Measurements from ENCODE around the gene MACROD2.

The MACROD2 gene

DNA sequence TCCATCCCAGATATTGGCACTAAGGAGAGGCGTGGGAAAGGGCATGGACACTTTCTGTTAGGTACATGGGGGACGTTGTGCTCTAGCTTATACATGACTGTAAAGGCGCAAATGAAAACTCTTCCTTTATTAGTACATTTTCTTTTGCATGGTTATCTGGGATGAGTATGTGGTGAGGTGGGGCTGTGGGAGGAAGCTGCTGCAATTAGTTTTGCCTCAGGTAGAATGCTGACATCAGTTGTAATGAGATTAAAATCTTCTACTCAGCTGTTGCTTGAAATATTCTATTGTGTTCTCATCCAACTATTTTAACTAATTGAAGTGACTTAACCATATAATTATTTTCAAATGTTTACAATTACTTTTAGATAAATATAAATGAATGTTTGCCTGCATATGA is 560.4 kb downstream of the MACROD2 start:
- no peak for DNase-seq

DNA sequence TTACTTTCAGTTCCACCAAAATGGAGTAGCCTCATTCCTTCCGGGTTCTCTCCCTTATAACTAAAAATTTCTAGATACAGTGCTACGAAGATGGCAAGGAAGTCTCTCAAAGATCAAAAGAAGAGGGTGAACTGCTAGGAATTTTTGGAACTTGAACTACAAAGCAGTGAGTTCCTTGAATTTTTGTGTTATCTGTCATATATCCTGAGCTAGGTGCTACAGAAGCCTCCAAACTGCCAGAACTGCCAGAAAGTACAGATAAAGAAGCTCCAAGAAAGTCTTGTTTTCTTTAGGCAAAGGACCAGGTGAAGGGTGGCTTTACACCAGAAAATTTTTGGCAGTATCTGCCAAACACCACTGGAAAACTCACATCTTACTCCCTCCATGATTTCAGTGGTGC is 560.9 kb downstream of the MACROD2 start:
- no peak for DNase-seq

DNA sequence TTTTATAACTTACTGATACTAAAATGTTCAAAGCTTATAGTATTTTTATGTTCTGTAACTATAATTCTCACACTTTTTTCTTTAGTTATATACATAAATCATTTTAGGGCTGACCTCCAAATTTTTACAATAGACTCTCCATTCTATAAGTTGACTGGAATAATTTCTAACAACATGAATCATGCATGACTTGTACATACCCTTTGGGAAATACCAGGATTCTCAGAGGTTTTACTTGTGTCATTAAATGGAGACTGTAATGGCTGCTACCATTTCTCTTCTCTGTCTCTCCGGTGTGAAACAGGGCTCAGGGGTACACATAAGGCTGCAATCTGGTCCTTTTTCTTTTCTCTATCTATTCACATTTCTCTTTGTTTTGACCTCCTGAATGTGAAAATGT is 564.3 kb downstream of the MACROD2 start:
- DNase-seq: no peak

DNA sequence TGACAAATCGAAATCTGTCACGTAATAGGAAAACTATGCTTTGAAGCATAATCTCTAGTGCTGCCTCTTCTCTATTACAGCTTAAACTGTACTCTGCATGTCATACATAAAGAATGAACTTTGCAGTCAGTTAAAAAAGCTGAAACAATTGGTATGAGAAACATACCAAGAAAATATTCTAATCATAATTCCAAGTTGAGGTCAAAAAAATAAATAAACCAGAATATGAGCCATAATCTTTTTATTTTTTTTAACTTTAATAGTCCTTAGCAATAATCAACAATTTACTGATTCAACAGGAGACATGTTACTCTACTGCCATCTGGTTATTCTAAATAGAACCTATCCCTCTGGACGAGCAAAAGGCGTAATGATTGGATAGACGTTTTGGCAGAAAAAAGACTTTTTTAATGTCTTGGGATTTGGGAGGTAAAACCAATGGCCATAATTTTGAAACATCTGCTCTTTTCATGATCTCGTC is 566.5 kb downstream of the MACROD2 start:
- DNase-seq: no peak

DNA sequence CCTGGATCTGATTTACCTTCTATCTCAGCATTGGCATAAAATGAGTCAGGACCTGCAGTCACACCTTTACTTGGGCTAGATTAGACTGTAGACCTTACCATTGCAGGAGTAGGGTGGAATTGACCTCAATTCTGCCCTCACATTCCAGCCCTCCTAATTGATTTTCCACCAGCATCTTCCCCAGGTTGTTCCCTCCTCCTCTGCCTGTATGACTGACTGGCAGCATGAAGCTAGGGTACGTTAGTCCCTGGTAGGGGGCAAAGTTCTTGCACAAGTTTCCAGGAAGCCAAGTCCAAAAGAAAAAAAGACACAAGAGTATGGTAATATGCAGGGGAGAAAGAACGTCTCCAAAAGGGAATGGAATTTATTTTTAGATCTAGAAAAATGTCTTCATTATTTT is 567.7 kb downstream of the MACROD2 start:
- DNase-seq: no peak

DNA sequence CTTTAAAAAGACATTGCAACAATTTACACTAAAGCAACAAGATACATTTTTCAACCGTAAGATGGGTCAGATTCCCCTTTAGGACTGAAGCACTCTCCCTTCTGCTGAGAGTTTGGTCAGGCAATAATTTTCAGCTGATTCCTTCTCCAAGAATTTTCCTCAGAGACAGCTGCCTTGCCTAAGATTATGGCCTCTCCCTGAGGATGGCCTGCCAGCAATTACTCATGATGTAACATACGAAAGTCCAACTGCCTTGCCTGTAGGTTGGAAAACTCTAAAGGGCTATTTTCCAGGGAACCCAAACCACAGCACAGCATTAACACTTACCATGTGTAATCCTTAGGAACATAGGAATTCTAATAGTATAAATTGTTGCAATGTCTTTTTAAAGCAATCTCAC is 571.2 kb downstream of the MACROD2 start:
- no peak for DNase-seq

DNA sequence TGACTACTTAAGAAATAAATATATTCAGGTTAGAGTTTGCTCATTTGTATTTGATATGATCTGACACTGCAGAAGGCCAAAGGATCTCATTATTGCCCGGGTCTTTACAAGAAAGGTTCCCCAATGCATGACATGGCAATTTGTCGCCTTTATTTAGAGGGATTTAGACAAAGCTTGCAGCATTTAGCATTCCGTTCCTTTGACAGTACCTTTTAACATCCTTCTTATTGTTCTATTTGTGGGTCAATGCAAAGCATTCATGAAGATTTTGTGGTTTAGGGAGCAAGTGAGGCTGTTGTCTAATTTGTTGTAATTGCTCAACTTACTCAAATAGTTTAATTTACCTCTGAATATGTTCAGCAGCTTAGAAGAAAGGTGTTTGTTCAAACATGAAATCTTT is 572.9 kb downstream of the MACROD2 start:
- DNase-seq: no peak

DNA sequence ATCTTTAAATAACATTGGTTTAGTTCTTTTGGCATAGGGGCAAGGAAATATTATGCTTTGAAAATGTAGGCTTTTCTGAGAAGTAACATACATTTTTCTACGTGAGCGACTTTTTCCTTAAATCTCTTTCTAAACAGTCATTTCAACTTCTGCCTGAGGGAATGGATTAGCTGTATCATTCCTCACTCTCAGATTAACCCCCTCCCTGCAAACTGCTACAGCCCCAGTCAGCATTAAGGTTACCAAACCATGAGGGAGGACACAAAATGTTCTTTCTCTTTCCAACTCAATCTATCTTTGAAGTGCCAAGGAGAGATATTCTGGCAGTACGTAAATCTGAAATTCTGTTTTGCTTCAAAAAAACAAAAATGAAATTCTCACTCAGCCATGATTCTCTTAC is 573.4 kb downstream of the MACROD2 start:
- no peak for DNase-seq

DNA sequence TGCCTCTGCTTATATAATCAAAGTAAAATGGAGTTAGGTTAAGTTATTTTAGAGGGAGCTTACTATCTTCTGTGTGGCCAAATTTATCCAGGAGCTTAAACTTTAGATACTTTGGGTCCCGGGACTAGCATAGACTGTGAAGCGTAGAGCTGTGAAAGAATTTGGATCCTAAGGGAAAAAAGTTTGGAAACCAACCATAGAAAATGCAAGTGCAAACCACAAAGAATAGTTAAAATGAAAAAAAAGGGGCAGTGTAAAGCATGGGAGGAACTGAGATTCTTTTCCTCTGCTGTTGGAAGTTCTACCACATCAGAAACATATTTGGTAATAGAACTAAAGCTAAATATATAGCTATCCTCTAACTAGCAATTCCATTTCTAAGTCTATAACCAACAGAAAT is 574.3 kb downstream of the MACROD2 start:
- DNase-seq: no peak

DNA sequence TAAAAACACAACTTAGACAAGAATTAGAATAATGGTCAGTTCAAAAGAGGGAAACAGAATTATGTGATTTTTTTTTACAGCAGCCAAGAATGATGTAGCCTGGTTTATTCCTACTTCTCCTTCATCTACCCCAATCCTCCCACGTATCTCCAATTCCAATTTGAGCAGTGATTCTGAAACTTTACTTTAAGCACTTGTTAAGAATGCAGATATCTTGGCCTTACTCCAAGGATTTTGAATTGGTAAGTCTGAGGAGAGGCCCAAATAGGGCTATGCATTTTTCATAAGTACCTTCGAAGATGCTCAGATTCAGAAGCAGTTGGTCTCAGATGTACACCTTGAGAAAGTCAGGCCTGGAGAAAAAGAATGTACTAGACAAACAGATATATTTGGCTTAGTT is 575.5 kb downstream of the MACROD2 start:
- no peak for DNase-seq

DNA sequence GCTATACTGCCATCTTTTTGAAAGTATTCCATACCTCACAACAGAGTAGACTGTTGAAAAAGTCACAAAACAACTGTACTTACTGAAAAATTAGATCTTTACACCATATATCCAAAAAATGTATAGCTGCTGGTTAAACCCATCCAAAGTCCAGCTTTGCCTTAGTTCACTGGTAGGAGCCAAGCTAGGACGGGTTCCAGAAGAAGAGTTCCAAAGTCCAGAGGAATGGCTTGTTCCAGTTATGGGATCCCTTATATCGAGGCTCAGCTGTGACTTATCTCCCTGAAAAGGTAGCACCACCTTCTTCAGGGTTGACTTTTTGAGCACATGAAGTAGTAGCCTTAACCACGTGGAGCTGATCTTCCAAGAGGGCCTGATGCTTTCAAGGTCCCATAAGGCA is 578.4 kb downstream of the MACROD2 start:
- no peak for DNase-seq

DNA sequence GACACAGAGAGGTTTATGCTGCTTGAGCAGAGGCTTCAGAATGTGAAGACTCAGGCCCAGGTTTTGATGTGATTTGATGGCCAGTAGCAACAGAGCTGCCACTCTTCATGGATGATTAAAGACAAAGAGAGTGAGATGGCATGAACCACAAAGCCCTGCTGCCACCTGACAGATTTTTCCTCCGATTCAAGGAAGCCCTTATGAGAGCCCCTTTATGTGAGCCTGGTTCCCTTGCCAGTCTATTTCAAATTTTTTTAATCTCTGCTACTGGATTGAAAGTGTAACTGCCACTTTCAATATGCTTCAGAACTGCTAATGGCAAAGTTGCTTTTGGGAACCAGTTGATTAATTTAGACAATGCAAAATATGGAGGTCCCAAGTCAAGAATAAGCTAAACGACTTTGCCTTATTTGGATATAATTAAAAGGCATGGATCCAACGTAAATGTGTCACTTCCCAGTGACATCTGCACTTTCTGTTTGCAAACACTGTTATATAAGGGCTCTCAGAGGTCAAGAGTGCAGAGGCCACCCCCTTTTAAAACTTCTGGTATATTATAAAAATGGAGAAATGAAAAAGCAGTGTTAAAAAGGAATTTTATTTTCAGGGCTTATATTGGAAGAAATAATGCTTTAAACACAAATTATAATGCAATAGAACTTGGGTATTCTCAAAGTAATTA is 581.0 kb downstream of the MACROD2 start:
- no peak for DNase-seq

DNA sequence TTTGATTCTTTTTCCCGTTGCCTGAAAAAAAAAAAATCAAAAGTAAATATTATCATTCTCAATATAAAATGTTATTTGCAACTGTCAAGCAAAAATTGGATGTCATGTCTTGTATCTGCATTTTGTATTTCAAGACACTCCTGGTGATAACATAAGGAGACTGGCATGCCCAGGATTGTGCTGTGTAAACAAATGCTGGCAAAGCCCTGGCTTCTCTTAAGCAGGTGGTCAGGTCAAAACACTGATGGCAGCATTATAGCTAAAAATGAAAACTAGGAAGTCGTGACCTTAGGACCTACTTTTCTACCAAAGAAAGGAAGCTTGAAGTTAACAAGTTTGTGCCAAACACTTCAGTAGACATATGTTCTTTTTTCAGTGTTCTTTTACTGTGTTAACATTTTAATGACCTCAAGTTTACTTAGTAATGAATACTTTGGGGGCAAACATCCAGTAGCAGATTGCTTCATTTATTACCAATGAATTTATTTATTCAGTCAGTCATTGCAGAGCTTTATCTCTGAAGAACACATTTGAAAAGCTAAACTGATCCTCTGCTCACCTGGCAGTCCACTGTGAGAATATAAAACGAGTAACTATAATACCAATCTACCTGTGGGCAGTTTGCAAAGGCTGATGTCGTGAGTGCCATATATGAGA is 585.2 kb downstream of the MACROD2 start:
- DNase-seq: peak; percentile 86

DNA sequence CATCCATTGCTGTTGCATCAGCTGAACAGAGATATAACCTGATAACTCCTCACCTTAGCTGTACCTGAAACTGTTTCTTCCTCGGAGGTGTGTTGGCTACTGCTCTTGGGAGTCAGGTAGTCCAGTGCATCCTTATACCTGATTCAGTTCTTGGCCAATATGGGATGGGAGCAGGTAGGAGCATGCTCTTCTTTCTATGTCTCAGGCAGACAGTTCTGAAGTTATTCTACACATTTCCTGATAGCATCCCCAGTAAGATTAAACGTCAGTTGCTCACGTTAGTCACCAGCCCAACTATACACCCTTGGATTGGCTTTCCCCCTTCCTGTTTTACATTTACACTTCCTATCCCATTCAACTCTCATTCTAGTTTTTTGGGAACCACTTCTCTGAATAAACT is 586.4 kb downstream of the MACROD2 start:
- no peak for DNase-seq

DNA sequence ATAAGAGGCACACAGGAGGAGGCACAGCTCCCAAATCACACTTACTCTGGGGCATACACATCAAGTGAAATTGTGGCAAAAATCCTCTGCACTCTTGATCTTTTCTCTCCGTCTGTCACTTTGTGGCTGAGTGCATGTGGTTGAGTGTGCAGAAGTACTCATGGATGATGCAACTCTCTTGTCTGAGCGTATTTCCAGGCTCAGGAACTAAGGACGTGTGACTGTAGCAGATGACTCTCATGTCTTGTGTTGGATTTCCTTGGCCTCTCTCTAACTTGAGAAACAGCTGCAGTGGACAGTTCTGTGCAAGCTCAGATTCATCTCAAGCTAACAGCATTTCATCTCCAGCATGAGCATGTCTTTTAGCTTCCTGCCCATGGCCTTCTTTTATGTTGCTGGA is 587.5 kb downstream of the MACROD2 start:
- no peak for DNase-seq

DNA sequence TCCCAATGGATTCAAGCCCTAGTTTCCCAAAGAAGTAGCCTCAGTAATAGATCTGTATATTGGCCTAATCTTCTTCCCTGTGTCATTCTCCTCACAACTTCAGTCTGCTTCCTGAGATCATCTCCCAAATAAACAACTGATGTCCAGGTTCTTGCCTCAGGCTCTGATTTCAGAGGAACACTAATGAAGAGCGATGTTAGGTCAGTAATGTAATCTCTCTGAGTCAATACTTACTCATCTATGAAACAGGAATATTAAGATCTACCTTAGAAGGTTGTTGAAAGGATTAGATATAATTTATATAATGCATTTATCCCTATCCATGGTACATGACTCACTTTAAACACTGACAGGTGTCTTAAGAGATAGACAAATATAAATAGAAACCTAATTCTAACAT is 588.1 kb downstream of the MACROD2 start:
- DNase-seq: peak; percentile 86

DNA sequence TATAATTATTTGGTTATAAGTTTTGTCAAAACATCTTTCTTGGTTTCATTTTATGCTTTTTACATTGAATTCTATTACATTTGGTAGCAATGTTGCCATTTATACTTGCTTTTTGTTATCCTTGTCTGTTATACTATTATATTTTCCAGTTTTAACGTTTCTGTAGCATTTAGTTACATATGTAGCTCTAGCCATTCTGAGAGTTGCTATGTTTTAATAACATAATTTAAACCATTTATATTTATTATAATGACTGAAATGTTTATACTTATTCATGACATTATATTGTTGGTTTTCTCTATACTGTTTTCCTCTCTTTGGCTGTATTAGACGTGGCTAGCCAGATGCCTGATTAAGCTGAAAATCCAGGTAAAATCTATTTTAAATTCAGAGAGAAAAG is 594.1 kb downstream of the MACROD2 start:
- DNase-seq: no peak

DNA sequence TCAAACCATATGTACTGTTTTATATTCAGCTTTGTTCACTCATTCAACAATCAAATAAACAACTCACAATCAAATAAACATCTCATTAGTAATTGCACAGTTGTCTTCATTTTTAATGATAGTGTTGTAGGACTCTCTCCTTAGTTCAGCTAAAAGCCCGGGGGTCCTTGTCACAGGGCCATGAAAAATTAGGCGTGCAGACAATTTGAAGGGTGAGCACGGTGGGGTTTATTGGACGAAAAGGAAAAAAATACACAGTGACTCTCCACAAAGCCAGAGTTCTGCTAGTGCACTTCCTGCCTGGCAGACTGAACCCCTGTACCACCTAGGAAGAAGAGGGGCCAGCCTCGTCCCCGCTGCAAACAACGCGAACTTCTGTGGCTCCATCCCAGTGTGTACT is 599.7 kb downstream of the MACROD2 start:
- DNase-seq: no peak

DNA sequence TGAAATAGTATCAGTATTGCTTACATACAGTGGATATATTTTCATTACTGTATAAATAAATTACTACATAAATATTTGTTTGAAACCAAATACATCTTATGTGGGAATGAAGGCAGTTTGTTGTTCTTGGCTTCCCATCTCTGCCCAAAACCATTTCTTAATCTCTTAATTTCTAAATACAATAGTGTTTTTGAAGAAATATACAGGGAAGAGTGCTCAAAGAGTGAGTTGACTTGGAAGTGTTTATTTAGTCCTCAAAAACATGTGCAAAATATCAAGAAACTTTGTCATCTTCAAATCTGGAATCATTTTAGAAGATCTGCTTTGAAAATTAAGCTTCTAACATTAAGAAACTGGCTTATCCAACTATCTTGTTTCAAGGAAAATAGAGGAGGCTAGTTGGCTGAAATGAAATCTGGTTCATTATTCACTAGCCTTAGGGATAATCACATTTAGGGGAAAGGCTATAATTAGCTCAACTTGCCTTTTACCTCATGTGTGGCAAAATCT is 601.9 kb downstream of the MACROD2 start:
- DNase-seq: no peak

DNA sequence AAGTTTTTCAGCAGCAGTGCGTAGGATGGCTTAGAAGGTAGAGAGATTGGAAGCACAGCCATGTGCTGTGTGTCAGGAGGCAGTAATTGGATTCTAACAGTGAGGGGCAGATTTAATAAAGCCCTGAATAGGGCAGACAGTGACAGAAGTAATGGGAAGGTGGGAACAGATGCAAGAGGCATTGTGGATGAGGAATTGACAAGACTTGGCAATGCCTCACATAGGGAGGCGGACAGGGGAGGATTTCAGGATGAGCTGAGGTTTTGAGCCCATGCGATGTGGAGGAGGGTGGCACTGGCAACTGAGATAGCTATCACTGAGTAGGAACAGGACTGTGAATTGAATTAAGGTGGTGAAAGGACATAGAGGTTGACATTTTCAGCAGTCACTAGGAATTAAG is 604.3 kb downstream of the MACROD2 start:
- no peak for DNase-seq

DNA sequence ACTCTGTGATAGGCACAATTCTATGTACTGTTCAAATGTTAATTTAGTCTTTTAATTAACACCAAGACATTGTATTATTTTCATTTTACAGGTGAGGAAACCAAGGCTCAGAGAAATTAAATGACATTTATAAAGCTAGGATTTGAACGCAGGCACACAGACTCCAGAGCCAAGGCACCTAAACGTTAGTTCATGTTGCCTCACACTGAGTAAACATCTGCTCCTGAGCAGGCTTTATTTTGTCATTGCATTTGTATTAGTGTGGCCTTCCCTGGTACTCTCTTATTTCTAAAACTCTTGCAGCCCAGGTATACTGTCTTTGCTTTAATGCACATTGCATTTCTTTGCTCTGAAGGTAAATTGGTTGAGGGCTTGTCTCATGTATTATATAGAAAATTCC is 605.2 kb downstream of the MACROD2 start:
- no peak for DNase-seq

DNA sequence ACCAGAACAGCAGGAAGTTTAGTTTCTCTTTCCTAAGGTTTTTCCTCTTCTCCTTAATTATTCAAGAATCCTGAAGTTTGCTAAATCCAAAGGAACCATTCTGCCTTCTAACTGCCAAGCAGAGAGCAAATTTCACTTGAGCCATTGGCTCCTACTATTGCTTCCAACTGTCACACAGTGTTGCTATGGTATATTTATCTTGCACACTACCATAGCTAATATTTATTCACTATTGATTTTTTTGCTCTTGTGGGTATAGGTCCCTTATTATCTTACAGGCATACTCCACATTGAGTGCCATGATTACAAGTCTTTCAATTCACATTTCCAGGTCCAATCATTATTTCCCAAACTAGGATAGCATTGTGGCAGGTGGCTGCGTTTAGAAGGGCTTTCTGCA is 608.8 kb downstream of the MACROD2 start:
- DNase-seq: peak; percentile 57

DNA sequence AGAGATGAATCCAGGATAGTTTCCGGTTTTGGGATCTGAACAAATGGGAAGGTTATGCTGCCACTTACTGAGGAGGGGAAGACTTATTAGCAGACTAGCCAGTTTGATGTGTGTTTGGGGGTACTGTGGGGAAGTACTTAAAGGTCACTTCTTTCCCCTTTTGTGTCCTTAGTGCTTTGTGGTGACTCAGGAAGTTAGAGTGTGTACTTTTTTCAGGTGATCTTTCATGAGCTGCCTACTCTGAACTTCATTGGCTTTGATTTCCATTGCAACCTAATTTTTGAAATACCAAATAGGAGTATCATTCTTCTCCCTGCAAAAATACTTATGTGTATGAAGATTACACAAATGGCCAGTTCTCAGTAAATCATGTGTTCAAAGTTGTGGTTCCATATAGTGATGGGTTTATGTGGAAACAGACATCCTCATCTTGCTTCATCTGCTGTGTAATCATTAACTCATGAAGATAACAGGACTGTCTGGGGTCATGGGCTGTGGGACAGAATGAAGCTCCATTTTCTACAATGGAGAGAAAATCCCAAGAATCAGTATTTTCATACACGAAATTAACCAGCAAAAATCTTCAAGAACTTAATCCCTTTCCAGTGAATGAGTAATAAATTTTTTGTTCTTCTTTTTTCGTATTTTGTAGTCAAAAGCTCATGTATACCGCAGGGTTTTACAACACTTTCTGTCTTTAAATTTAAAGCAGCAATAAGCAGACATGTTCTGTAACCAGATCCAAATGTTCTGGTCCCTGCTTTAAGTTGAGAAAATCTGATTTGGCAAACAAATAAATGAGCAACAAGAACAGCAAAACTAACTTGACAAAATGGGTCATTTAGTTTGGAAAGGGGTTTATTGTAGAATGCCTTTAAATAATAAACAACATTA is 614.3 kb downstream of the MACROD2 start:
- no peak for DNase-seq

DNA sequence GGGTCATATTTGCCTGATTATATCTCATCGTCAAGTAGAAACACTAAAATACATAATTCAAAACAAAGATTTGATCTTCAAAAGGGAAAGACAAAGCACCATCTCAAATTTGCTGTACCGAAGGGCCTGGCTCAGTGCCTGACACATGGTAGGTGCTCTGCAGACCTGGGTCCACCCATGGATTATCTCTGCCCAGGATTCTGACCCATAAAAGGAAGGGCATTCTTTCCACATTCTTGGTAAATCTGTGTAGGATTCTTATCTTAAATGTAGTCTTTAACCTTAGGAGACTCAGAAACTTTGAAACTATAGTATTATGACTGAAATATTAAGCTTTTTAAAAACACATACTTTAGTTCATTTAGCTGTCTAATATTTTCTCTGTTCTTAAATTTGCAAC is 616.2 kb downstream of the MACROD2 start:
- DNase-seq: no peak

All from NCI-H748 treated with DMSO at 0.1 percent for 48 hours (cell line).